GM21737 (cell line): Measurements from ENCODE around the gene CAV1.
A peak's percentile ranks its signal among the peaks of the same experiment; 100 is the strongest.

Experiments used
- ATAC-seq: cut with Tn5 transposase; IDR thresholded peaks from one replicate; pipeline ENCODE4 v1.9.1; 2021; ENCODE audit warnings: mild to moderate bottlenecking, moderate library complexity; ENCODE audit not compliant: unreplicated experiment

CAV1 gene

DNA sequence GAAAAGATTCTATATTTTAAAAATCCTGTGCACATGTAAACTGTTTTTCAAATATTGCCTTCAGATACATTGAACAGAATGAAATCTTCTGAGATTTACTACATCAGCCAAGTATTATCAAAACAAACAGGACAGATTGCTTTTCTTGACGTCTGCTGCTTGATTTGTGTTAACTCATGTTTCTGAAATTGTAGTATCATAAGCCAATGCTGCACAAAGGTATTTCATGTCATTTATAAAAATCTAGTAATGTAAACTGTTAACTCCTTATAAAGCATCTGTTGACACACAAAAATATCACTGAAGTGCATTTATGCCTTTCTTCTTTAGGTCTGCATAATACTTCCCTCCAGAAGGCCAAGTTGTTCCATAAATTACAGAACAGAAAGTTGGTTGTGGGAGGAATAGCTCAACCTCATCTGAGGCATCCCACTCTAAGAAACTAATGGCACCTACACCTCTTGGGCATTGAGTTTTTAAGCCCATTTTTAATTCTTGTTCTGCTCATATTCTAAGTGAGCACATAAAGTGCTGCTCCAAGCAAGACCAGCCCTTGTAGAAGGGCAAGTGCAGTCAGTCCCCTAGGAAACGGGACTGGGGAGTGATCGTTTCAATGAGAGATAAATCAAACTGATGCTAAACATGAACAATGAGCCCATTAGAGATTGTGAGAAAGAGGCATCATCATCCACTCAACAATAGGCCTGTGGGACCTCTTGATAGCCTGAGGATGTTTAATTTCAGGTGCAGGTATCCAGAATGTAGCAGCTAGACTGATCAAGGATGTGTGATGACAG lies 28.5 kb downstream of the CAV1 start:
- no peak for ATAC-seq

DNA sequence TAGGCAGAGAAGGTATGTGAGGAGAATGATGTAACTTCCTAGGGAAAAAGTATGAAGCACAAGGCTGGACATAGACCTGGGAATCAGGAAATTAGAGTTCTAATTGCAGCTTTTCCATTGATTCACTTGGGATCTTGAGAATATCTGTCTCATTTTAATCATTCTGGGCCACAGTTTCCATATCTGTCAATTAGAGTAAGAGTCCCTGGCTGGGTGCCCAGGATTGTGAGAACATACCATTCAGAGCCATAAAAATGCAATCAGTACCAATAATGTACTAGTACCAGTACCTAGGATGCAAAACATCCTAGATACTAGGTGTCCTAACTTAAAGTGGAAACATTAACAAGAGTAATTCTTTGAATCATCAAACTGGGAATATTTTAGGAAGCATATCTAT lies 29.6 kb downstream of the CAV1 start:
- ATAC-seq = no peak

DNA sequence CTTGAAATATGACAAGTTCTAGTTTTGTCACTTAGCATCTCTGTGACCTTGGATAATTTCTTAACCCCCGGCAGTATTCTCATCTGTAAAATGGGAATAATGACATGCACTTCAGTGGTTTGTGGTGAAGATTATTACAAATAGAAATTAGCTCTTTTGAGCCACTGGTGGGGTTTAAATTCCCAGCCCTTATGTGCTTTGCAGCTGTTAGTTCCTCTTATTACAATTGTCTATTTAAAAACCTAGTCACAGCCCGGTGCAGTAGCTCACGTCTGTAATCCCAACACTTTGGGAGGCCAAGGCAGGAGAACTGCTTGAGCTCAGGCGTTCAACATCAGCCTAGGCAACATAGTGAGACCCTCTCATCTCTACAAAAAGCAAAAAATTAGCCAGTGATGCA lies 30.1 kb downstream of the CAV1 start:
- no peak for ATAC-seq

DNA sequence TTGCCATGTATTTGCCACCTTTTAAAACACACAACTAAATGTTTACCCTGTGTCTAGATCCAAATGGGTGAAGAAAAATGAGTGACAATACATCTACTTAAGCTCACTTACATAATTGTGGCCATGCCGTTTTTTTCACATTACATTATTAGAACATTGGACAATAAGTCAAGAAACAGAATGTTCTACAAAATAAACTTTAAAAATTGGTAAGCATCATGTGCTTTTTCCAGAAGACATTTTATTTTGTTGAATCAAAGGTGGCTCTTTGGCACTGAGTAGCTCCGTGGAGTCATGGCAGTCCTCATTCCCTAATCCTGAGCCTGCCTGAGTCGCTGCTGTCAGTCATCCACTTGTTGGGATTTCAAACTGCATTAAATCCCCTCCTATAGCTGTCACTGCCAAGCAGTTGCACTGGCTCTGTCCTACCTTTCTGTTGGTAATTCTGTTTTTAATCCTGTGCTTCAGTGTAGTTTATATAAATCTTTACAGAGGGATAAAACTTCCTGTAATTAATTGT lies 32.3 kb downstream of the CAV1 start:
- ATAC-seq = no peak

DNA sequence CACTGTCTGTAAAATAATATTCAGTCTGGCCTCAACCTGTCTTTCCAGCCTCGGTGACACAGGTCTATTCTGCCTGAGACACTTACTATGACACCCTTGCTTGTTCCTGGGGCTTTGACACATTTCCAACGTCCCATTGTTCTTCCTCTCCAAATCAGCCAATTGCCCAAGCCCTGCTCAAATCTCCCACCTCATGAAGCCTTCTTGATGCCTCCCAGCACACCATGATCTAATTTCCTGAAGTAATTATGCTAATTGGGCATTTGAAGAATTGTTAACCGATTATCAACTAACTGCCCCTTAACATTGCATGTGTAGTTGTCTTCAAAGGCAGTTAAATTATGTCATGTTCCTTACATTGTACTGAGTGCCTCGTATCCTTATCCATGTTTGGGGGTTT lies 33.1 kb downstream of the CAV1 start:
- no peak for ATAC-seq

DNA sequence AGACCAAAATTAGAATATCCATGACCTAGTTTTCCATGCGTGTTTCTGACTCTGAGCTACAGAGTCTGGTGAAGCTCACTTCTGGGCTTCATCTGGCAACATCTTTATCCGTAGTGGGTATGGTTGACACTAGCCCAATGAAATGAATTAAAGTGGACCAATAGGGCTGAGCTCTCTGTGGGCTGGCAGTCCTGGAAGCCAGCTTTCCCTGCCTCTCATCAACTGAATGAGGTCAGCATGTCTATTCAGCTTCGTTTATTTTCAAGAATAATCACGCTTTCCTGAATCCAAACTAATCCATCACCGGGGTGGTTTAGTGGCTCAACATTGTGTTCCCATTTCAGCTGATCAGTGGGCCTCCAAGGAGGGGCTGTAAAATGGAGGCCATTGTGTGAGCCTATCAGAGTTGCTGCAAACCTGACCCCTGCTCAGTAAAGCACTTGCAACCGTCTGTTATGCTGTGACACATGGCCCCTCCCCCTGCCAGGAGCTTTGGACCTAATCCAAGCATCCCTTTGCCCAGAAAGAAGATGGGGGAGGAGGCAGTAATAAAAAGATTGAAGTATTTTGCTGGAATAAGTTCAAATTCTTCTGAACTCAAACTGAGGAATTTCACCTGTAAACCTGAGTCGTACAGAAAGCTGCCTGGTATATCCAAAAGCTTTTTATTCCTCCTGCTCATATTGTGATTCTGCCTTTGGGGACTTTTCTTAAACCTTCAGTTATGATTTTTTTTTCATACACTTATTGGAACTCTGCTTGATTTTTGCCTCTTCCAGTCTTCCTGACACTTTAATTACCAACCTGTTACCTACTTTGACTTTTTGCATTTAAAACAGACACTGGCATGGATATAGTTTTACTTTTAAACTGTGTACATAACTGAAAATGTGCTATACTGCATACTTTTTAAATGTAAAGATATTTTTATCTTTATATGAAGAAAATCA lies 35.5 kb downstream of the CAV1 start:
- ATAC-seq = no peak

DNA sequence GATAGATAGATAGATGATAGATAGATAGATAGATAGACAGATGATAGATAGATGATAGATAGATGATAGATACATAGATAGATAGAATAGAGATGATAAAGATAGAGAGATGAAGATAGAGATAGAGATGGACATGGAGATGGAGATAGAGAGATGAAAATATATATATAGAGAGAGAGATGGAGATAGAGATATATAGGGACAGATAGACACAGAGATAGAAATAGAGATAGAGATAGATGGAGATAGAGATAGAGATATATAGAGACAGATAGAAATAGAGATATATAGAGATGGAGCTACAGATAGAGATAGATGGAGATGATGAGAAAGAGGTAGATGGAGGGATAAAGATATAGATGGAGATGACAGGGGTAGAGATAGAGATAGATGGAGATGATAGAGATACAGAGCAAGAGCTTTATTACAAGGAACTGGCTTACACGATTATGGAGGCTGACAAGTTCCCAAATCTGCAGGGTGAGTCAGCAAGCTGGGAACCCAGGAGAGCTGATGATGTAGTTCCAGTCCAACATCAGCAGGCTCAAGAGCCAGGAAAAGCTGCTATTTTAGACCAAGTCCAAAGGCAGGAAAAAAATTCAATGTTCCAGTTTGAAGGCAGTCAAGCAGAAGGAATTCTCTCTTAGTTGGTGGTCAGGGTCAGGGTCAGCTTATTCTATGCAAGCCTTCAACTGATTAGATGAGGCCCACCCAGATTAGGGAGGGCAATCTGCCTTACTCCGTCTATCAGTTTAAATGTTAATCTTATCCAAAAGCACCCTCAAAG lies 37.1 kb downstream of the CAV1 start:
- no peak for ATAC-seq

DNA sequence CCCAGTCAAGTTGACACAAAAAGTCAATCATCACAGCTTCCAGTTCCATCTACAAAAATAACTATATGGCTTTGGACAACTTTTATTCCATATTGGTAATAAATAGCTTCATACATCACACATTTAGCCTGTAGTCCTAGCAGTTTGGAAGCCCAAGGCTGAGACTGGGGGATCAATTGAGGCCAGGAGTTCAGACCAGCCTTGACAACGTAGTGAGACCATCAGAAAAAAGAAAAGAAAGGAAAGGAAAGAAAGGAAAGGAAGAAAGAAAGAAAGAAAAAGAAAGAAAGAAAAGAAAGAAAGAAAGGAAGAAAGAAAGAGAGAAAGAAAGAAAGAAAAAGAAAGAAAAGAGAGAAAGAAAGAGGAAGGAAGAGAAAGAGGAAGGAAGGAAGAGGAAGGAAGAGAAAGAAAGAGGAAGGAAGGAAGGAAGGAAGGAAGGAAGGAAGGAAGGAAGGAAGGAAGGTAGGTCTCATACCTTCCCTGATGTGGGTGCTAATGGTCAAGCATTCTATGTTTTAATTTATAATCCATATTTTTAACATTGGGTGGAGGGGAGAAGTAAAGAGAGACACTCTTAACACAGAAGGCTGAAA lies 37.8 kb downstream of the CAV1 start:
- no peak for ATAC-seq

DNA sequence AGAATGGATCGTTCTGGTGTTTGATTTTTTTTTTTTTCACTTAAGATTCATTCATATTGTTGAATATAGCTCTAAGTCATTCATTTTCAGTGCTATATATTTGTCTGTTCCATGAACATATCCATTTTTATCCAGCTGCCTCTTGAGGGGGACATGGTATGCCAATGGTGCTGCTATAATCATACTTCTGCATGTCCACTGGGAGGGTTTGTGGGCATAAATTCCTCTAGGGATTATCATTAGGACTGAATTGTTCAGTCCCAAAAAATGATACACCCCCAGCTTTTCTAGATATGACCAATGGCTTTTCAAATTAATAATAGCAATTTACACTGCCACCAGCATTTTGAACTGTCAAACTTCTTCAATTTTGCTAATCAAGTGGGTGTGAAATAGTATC lies 41.1 kb downstream of the CAV1 start:
- ATAC-seq = no peak

DNA sequence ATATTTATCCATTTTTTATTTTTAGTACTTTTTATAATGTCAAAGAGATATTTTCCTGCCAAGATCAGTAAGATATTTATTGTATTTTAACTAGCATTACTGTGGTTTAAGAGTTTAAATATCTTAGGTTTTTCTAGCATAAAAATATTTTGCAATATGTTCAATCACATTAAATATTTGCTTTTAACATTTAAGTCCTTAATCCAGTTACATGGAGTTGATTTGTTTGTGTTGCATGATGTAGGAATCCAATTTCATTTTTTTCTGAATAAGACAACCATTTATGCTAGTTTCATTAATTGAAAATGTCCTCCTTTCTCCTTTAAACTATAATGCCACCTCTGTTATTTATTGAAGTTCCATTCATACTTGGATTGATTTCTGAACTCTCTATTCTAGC lies 41.8 kb downstream of the CAV1 start:
- ATAC-seq = no peak

DNA sequence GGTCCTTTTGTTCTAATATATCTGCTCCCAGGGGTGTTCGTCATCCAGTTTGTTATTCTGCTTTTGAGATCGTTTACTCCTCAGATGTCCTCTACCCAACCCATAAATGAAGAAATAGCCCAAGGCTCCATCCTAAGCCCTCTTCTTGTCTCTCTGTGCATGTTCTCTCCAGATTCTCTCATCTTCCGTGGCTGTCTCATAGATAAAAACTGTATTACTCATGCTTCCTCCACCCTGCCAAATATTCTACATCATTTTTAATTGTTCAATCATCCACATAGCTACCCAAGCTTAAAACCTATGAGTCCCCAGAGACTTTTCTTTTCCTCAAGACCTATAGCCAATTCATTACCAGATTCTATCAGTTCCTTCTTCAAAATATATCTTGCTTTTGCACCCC lies 44.9 kb downstream of the CAV1 start:
- no peak for ATAC-seq

DNA sequence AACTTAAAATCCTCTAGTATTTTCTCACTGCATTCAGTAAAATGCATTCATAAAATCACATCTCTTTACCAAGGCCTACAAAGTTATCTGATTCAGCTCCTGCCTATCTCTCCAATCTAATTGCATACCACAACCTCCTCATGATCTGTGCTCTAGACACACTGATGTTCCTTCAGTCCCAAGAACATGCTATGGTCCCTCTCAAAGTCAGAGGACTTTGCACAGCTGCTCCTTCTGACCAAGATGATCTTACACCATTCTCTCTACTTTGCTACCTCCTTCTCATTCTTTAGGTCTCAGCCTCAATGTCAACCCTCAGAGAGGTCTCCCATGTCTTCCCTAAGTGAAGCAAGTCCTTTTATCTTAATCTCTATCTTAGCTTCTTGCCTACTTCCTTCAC lies 45.5 kb downstream of the CAV1 start:
- ATAC-seq = no peak

DNA sequence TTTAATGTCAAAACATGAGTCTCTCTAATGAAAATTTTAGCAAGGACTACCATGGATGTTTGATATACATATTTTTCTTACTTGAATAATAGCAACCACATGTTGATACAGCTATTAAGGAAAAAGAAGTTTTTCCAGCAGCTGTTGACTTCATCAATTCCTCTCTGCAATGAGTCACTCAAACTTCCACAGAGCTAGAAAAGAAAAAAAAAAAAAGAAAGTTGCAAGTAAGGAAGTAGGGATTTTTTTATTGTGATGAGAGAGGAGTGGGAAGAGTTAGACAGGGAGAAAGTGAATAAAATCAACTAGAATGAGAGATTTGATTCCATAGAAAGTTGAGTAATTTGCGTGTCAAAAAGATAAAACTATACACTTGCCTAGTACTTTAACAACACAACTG lies 46.2 kb downstream of the CAV1 start:
- ATAC-seq = no peak

DNA sequence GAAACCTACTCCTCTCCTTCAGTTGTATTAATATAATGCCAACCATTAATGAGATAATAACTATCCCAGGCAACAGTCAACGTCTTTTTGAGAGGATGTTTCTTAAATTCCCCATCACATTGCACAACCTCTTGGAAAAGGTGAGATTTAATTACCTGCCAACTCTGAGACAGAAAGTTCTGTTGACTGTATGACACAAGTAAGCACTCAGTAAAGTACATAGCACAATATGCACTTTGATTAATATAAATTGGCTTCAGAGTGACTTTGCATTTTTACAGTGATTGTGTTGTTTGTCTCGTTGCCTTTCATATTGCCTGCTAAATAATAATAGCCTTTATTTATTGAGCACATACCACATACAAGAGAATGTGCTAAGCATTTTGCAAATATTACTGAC lies 46.7 kb downstream of the CAV1 start:
- no peak for ATAC-seq

DNA sequence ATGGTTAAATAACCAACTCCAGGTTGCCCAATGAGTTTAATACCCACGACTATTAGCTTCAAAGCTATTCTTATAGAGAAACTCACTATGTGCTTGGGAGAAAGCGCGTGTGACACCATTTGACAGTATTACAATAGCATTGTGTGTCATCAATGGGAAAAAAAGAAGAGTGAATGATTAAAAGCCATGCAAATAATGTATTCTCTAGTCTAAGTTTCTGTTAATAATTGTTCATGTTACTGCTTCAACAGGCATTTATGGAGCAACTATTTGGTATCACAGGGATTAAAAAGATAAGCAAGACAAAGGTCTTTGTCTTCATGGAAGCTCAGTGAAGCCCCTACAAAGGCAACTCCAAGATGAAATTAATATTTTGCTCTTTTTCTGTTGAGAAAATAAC lies 47.2 kb downstream of the CAV1 start:
- no peak for ATAC-seq

DNA sequence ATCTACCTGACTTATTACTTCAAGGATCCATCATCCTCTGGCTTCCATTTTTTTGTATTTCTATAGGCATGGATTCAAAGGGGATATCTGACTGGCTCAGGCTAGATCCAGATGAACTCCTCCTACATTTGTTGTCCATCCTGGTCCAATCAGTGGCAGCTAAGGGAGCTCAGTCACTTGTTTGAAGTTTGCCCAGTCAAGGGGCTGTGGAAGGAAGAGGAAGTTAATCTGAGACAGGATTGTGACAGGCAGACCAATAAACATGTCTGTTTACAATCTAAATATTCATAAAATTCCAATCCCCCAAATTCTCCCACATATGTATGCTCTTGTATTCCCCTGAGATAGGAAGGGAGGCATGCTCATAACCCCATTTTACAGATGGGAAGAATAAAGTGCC lies 48.7 kb downstream of the CAV1 start:
- ATAC-seq = no peak

DNA sequence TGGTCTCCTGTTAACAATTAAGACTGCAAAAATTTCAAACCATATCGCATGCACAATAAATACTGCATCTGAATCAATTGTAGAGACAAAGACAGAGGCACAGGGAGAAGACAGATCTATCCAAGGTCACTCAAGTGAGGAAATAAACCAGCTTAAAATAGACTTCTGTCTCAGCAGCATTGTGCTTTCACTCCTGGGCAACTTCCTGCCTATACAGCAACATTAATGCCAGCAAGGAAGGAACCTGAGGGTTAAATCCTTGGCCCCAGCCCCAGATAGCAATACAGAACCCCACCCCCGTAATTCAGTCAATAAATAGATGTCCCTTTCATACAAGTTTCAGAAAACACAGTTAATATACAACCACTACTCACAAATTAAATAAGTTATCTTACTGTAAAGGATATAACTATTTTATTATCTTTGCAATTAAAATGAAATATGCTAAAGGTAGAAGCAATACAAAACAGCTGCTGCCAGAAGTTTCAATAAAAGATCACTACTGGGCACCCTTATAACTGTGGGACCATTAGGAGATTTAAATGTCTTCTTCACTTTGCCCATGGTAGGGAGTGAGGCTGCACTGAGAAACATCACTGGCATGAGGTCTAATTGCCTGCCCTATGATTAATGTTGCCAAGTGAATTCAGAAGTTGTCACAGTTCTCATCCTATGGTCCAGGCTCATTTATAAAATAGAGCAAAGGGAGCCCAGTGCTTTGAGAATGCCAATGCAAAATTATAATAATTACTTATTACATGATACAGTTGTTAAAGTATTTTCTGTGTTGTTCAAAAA lies 49.4 kb downstream of the CAV1 start:
- ATAC-seq = peak; percentile 56

DNA sequence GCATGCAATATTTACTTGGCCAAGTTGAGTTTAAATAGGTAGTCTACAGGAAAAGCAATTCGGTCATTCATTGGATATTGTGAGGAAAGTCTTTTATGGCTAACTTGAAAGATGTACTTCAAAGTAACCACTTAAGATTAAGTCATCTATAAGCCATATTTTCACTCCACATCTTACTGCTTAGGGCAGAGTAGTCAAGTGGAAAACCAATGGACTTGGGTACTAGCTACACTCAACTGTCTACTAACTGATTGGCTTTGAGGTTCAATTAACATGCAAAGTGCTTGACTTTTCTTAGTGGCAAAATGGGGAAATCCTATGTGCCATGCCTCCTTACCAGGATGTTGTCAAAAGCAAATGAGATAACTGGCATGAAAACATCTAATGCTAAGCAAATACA lies 51.0 kb downstream of the CAV1 start:
- ATAC-seq = no peak

DNA sequence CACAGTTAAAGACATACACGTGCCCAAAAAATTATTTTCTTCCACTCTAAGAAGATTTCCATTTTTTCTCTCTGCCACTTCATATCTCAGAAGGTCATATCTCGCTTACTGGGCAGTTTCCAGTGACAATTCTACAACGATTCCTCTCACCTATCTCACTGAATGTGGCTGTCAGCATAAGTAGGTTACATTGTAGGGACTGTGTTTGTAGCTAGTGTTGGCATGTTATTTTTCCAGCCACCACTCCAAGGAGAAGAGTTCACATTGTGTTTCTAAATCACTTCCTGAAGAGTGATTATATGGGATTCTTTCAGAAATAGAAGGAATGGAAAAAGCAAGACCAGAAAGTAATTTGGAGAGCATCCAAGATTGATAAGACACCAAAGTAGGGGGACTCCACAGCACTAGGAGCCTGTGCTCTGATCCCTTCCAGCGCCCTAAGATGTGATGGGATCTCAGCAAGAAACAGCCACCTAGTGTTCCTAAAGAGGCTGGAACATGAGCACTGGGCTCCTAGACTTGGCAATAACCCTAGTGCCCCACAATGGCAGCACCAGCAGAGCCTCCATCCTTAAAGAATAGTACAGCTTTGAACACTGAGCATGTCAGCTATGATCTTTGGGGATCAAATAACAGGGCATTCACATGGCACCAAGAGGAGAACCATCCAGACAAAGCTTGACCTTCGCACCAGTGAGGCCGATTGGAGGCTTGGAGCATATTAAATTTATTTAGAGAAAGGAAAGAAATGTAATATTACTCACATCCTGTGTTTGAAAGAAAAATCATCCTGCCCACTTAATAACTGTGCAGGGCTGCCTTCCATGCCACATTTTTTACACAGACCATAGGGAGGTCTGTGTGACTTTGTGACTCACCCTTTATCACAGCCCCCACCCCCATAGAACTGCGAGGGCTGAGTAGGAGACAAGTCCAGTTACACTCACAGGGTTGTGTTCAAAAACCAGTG lies 51.8 kb downstream of the CAV1 start:
- ATAC-seq = peak; percentile 3
